K562 (cell line): ENCODE data around the gene ATXN10. TPM values are rescaled to one million over a fixed set of nuclear protein-coding genes. Genes with fewer than 3 reads are reported as not detected.

ENCODE experiments used
- ATF1 ChIP-seq, 2 experiments: fragments of 450-650 bp in 1 of 2; IDR thresholded peaks; 2 replicates each; pipeline ENCODE4 v1.6.1; 2016; ENCODE audit warnings: missing compliant biosample characterization in 1 of 2, missing genetic modification characterization in 1 of 2
- CC2D1A ChIP-seq: fragments of 450-650 bp; IDR thresholded peaks from 2 replicates; pipeline ENCODE4 v1.6.1; 2017; ENCODE audit warnings: mild to moderate bottlenecking
- CHAMP1 ChIP-seq: fragments of 450-650 bp; IDR thresholded peaks from 2 replicates; pipeline ENCODE4 v1.6.1; 2016; ENCODE audit warnings: mild to moderate bottlenecking
- COPS2 ChIP-seq: fragments of 450-650 bp; conservative IDR thresholded peaks from 2 replicates; pipeline ENCODE4 v1.6.1; 2016; ENCODE audit warnings: mild to moderate bottlenecking, moderate library complexity
- ETS1 ChIP-seq: conservative IDR thresholded peaks from 2 replicates; pipeline ENCODE4 v1.6.1; 2011; ENCODE audit warnings: low read depth, mild to moderate bottlenecking, low read length; ENCODE audit not compliant: control insufficient read depth
- GTF2B ChIP-seq: IDR thresholded peaks from 2 replicates; pipeline ENCODE4 v1.6.1; 2011; ENCODE audit not compliant: insufficient read length; ENCODE audit errors: extremely low read depth
- GTF2F1 ChIP-seq: IDR thresholded peaks from 2 replicates; pipeline ENCODE4 v1.6.1; 2011; ENCODE audit warnings: low read depth, low read length, improper control_type of control experiment
- HDAC1 ChIP-seq, 2 experiments: fragments of 450-650 bp; IDR thresholded peaks; 2 replicates each; pipeline ENCODE4 v1.6.1; 2016 to 2017; ENCODE audit warnings: inconsistent platforms in 1 of 2, mild to moderate bottlenecking in 1 of 2, moderate library complexity in 1 of 2
- KLF6 ChIP-seq: fragments of 250-450 bp; sonication (Bioruptor Pico); IDR thresholded peaks from 2 replicates; pipeline ENCODE4 v1.4.0; 2020; ENCODE audit warnings: mild to moderate bottlenecking, moderate library complexity, borderline replicate concordance
- MAFG ChIP-seq: fragments of 450-650 bp; conservative IDR thresholded peaks from 2 replicates; pipeline ENCODE4 v1.6.1; 2016; ENCODE audit warnings: missing genetic modification characterization, missing compliant biosample characterization
- MIER1 ChIP-seq: fragments of 450-650 bp; IDR thresholded peaks from 2 replicates; pipeline ENCODE4 v1.6.1; 2016; ENCODE audit warnings: antibody characterized with exemption, mild to moderate bottlenecking, low read depth
- NCOA4 ChIP-seq: fragments of 450-650 bp; IDR thresholded peaks from 2 replicates; pipeline ENCODE4 v1.6.1; 2018; ENCODE audit warnings: mild to moderate bottlenecking; ENCODE audit not compliant: partially characterized antibody
- NCOR1 ChIP-seq: fragments of 450-650 bp; IDR thresholded peaks from 2 replicates; pipeline ENCODE4 v1.6.1; 2016; ENCODE audit warnings: mild to moderate bottlenecking, moderate library complexity
- RBBP5 ChIP-seq: fragments of 200-600 bp; sonication (generic); IDR thresholded peaks from 2 replicates; pipeline ENCODE4 v1.6.1; 2012; ENCODE audit warnings: borderline replicate concordance, mild to moderate bottlenecking, low read length, control low read depth, inconsistent platforms; ENCODE audit not compliant: insufficient read depth, poor library complexity, severe bottlenecking
- TEAD2 ChIP-seq: fragments of 450-650 bp; IDR thresholded peaks from 2 replicates; pipeline ENCODE4 v1.6.1; 2016; ENCODE audit warnings: missing genetic modification characterization, control low read depth, missing compliant biosample characterization
- ZBTB7A ChIP-seq: IDR thresholded peaks from 2 replicates; pipeline ENCODE4 v1.6.1; 2011; ENCODE audit warnings: low read depth, mild to moderate bottlenecking, low read length, moderate library complexity, borderline replicate concordance; ENCODE audit not compliant: control insufficient read depth
- ZC3H11A ChIP-seq: IDR thresholded peaks from 2 replicates; pipeline ENCODE4 v1.6.1; 2012; ENCODE audit warnings: low read depth, low read length, improper control_type of control experiment
- ZKSCAN8 ChIP-seq: fragments of 200-800 bp; sonication (Bioruptor generic); IDR thresholded peaks from 2 replicates; pipeline ENCODE4 v1.6.1; 2016; ENCODE audit warnings: missing genetic modification characterization, missing compliant biosample characterization
- polyA plus RNA-seq, 8 experiments: library from polyadenylated mRNA; depleted of rRNA in 4 of 8; stranded (reverse) in 5 of 8; unstranded in 3 of 8; fragments of >200 nt; fragmentation: Nextera tagmentation in 2 of 8; fragmentation: Illumina TruSeq in 1 of 8; extraction: Ambion mirVana in 2 of 8; extraction: Trizol in 1 of 8; gene quantifications; 2 replicates each; pipeline versions ENCODE4 v1.2.1 to v1.2.3, GENCODE V29; 2011 to 2014; ENCODE audit warnings: inconsistent platforms in 1 of 8, missing spikeins in 1 of 8
- total RNA-seq, 7 experiments: library from RNA; depleted of rRNA in 6 of 7; stranded (reverse); fragments of >200 nt in 6 of 7; fragmentation: Illumina TruSeq in 2 of 7; extraction: Trizol in 2 of 7; gene quantifications; 2 replicates each; pipeline versions ENCODE4 v1.2.1 to v1.2.3, GENCODE V29; 2011 to 2021; ENCODE audit warnings: low replicate concordance in 1 of 7

The ATXN10 gene
- total and polyA plus RNA-seq, 9 of the 15 experiments (the other 6 are each of a cell fraction or from before 2014, with no cell fraction given) = 11.5 to 190 (median 33.6) TPM

- TF ChIP-seq CHAMP1 (no peak), ZC3H11A (no peak), TEAD2 (tag) (no peak), HDAC1 (IDR thresholded peaks at IDR 0.05) (peak in 1 of 2 experiments; percentile 86; a peak in 1 of 4 replicates), MAFG (no peak), NCOA4 (no peak), RBBP5 (peak; percentile 80), GTF2F1 (no peak), ATF1 (CRISPR knock-in tag; IDR thresholded peaks at IDR 0.05) (no peak), ATF1 (tag; IDR thresholded peaks at IDR 0.05) (peak; percentile 66), ETS1 (no peak), GTF2B (no peak), ZKSCAN8 (CRISPR knock-in tag) (no peak), NCOR1 (no peak), COPS2 (no peak), KLF6 (CRISPR knock-in tag) (no peak), MIER1 (no peak), ZBTB7A (peak; percentile 60; the same call in 1 of the 2 replicates), CC2D1A (no peak)
Observed at GRCh38 chr22:45671783-45672563, at the start of gene ATXN10 (continued).
